Transverse colon (tissue), 4 donors: ENCODE data around the gene ARHGEF11.
"Not testable (repeated sequence)": the region's sequence is repeated elsewhere in the genome, so short reads cannot be mapped to it uniquely, and the experiment has no call there.

Source experiments
- CTCF ChIP-seq, 5 experiments: fragments of 200-600 bp in 3 of 5; fragments of 450-650 bp in 2 of 5; sonication (generic) in 3 of 5; IDR thresholded peaks; 1 replicate in 2 of 5; 2 replicates in 3 of 5; pipeline ENCODE4 v1.5.1; 2016 to 2017; ENCODE audit warnings: antibody characterized with exemption in 5 of 5, inconsistent platforms in 3 of 5, mild to moderate bottlenecking in 2 of 5, moderate library complexity in 1 of 5
- EP300 ChIP-seq: sonication (generic); formaldehyde crosslinking; IDR thresholded peaks from one replicate; pipeline ENCODE4 v1.6.1; 2017; ENCODE audit warnings: antibody characterized with exemption, low read depth
- POLR2A ChIP-seq: fragments of 450-650 bp; IDR thresholded peaks from one replicate; pipeline ENCODE4 v1.6.1; 2016; ENCODE audit warnings: antibody characterized with exemption, mild to moderate bottlenecking, moderate library complexity
- POLR2AphosphoS5 ChIP-seq, 3 donors: sonication (generic); formaldehyde crosslinking; IDR thresholded peaks; one replicate each; pipeline ENCODE4 v1.6.1; 2016; ENCODE audit warnings: antibody characterized with exemption in 3 of 3

DNA sequence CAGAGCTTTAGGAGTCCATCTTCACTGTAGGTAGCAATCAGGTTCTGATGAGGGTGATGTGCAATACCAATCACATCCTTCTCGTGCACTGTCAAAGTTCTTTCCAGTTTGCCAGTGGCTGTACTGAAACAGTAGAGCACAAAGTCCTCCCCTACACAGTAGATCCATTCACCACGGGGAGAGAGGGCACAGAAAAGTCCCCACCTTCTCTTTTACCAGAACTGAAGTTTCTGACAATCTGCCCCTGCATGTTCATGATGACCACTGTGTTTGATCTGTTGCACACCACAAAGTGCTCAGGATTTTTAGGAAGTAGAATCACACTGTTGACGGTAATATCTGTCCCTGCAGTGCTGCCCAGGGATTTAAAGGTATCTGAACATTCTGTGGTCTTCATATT is 13.7 kb upstream of the ARHGEF11 start:
- TF ChIP-seq CTCF (IDR thresholded peaks at IDR 0.05); POLR2A; POLR2AphosphoS5 (IDR thresholded peaks at IDR 0.05); EP300: not testable (repeated sequence)
